Mononuclear cell (primary cell): Measurements from ENCODE around the gene UBE2K. TPM values are rescaled to one million over a fixed set of nuclear protein-coding genes. Genes with fewer than 3 reads are reported as not detected.
A peak's percentile ranks its signal among the peaks of the same experiment; 100 is the strongest.
"Not testable (repeated sequence)": the region's sequence is repeated elsewhere in the genome, so short reads cannot be mapped to it uniquely, and the experiment has no call there.

Source experiments
- H3K27me3 ChIP-seq: 2 replicates; pipeline ENCODE4 v1.6.0; 2011; ENCODE audit warnings: low read length, control low read depth; ENCODE audit not compliant: insufficient read depth
- H3K4me1 ChIP-seq: 2 replicates; pipeline ENCODE4 v1.5.1; 2011; ENCODE audit warnings: mild to moderate bottlenecking, low read length, control low read depth; ENCODE audit not compliant: insufficient read depth
- H3K4me3 ChIP-seq: 2 replicates; pipeline ENCODE4 v1.5.1; 2011; ENCODE audit warnings: mild to moderate bottlenecking, low read length, moderate library complexity
- H3K9me3 ChIP-seq: 2 replicates; pipeline ENCODE4 v1.5.1; 2011; ENCODE audit warnings: low read depth, mild to moderate bottlenecking, control low read depth, low read length
- total RNA-seq: library from RNA; depleted of rRNA; stranded (reverse); fragments of >200 nt; gene quantifications from one replicate; pipeline ENCODE4 v1.2.3, GENCODE V29; 2012

The UBE2K gene
- total RNA-seq, 1 donor = 17.1 TPM

GRCh38 chr4:39667706-39668105 lies 30.2 kb upstream of the UBE2K start:
- Histone ChIP-seq H3K9me3 (no peaks in the 10 kb centered on the region), H3K4me1 (no peaks in the 10 kb centered on the region), H3K4me3 (no peak overlapping the region), H3K27me3 (no peaks in the 10 kb centered on the region)

GRCh38 chr4:39668887-39669286 lies 29.0 kb upstream of the UBE2K start:
- H3K4me1 ChIP-seq = no peaks in the 10 kb centered on the region
- no peaks in the 10 kb centered on the region for H3K9me3 ChIP-seq
- no peaks in the 10 kb centered on the region for H3K27me3 ChIP-seq
- H3K4me3 ChIP-seq = no peak overlapping the region

- H3K27me3 ChIP-seq, H3K4me1 ChIP-seq, H3K4me3 ChIP-seq, H3K9me3 ChIP-seq: not testable (repeated sequence)
Measured at GRCh38 chr4:39670296-39670695, 27.6 kb upstream of the UBE2K start.

- H3K9me3 ChIP-seq, H3K27me3 ChIP-seq, H3K4me1 ChIP-seq, H3K4me3 ChIP-seq: not testable (repeated sequence)
Measured at GRCh38 chr4:39675681-39676080, 22.3 kb upstream of the UBE2K start.

GRCh38 chr4:39681003-39681402 lies 16.9 kb upstream of the UBE2K start:
- H3K4me3 ChIP-seq, H3K27me3 ChIP-seq, H3K4me1 ChIP-seq, H3K9me3 ChIP-seq: not testable (repeated sequence)

GRCh38 chr4:39682138-39682537 lies 15.8 kb upstream of the UBE2K start:
- no peaks in the 10 kb centered on the region for H3K9me3 ChIP-seq
- H3K4me3 ChIP-seq = no peak overlapping the region
- no peaks in the 10 kb centered on the region for H3K27me3 ChIP-seq
- peaks cover 10% of the 10 kb centered on the region for H3K4me1 ChIP-seq

GRCh38 chr4:39685990-39686389 lies 11.9 kb upstream of the UBE2K start:
- Histone ChIP-seq H3K4me1 (peaks cover 10% of the 10 kb centered on the region), H3K4me3 (no peak overlapping the region), H3K9me3 (no peaks in the 10 kb centered on the region), H3K27me3 (no peaks in the 10 kb centered on the region)

- Histone ChIP-seq H3K27me3 (no peaks in the 10 kb centered on the region), H3K9me3 (no peaks in the 10 kb centered on the region)
Measured at GRCh38 chr4:39687014-39687413, 10.9 kb upstream of the UBE2K start.

GRCh38 chr4:39689970-39690369 lies 8.0 kb upstream of the UBE2K start:
- no peaks in the 10 kb centered on the region for H3K4me1 ChIP-seq
- no peaks in the 10 kb centered on the region for H3K27me3 ChIP-seq
- no peak overlapping the region for H3K4me3 ChIP-seq
- H3K9me3 ChIP-seq = no peaks in the 10 kb centered on the region

More at GRCh38 chr4:39687014-39687413, 10.9 kb upstream of the UBE2K start:
- Histone ChIP-seq H3K4me1 (peaks cover 5% of the 10 kb centered on the region), H3K4me3 (no peak overlapping the region)

- H3K4me1 ChIP-seq = peaks cover 27% of the 10 kb centered on the region
- peak overlapping the region; percentile 98 for H3K4me3 ChIP-seq
Measured at GRCh38 chr4:39698424-39699009, 581 bp downstream of the UBE2K start.

GRCh38 chr4:39699687-39700409 lies 1.9 kb downstream of the UBE2K start:
- peaks cover 27% of the 10 kb centered on the region for H3K4me1 ChIP-seq
- no peaks in the 10 kb centered on the region for H3K27me3 ChIP-seq
- H3K9me3 ChIP-seq = no peaks in the 10 kb centered on the region
- H3K4me3 ChIP-seq = no peak overlapping the region

More at GRCh38 chr4:39698424-39699009, 581 bp downstream of the UBE2K start:
- H3K9me3 ChIP-seq = no peaks in the 10 kb centered on the region
- no peaks in the 10 kb centered on the region for H3K27me3 ChIP-seq

GRCh38 chr4:39700554-39700953 lies 2.6 kb downstream of the UBE2K start:
- H3K9me3 ChIP-seq = no peaks in the 10 kb centered on the region
- H3K4me3 ChIP-seq = no peak overlapping the region
- peaks cover 27% of the 10 kb centered on the region for H3K4me1 ChIP-seq
- no peaks in the 10 kb centered on the region for H3K27me3 ChIP-seq

GRCh38 chr4:39702716-39703115 lies 4.8 kb downstream of the UBE2K start:
- peaks cover 9% of the 10 kb centered on the region for H3K4me1 ChIP-seq
- H3K4me3 ChIP-seq = no peak overlapping the region
- no peaks in the 10 kb centered on the region for H3K27me3 ChIP-seq
- H3K9me3 ChIP-seq = no peaks in the 10 kb centered on the region

- not testable (repeated sequence) for H3K4me3 ChIP-seq, H3K4me1 ChIP-seq, H3K27me3 ChIP-seq, H3K9me3 ChIP-seq
Measured at GRCh38 chr4:39704789-39705188, 6.9 kb downstream of the UBE2K start.

- H3K9me3 ChIP-seq = no peaks in the 10 kb centered on the region
- peaks cover 9% of the 10 kb centered on the region for H3K4me1 ChIP-seq
- no peak overlapping the region for H3K4me3 ChIP-seq
- no peaks in the 10 kb centered on the region for H3K27me3 ChIP-seq
Measured at GRCh38 chr4:39706334-39706733, 8.4 kb downstream of the UBE2K start.
